Measurements from ENCODE around the gene FAM50A. TPM values are rescaled to one million over a fixed set of nuclear protein-coding genes. Genes with fewer than 3 reads are reported as not detected.

Gene FAM50A
- total and polyA plus RNA-seq, 2 experiments from 2014 or later = 81.8 to 147 TPM

DNA sequence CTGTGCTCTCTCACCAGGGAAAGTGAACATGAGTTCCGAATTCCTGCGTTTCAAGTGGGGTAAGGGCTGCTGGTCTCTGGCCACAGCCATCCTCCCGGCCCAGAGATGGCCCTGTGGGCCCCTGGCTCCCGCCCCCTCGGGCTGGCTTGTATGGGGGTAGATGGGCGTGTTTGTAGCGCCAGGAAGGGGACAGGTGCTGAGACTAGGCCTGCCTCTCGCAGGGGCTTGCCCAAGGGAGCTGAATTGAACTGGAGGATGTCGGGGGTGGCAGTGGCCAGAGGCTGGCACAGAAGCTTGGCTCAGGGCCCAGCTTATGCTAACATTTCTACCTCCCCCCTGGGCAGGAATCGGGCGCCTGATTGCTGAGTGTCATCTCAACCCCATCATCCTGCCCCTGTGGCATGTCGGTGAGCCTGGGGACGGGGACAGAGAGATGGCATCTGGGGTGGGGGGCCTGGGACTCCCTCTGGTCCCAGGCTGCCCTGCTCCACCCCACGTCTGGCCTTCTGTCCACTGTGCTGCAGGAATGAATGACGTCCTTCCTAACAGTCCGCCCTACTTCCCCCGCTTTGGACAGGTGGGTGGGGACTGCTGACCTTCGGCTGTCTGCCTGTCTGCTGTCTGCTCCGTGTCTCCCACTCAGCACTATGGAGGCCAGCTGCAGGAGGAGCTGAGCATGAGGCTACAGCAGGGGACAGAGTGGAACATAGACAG lies 24.1 kb upstream of the FAM50A start:
- Histone ChIP-seq H3K9me3 (ENCODE audit: low read depth) (no peaks in the 10 kb centered on the region), H3K4me1 (ENCODE audit: low read depth) (no peaks in the 10 kb centered on the region), H3K36me3 (no peaks in the 10 kb centered on the region), H3K4me3 (no peak overlapping the region), H3K27ac (no peak overlapping the region), H3K27me3 (no peaks in the 10 kb centered on the region)
- no peak for DNase-seq (ENCODE audit: low read depth in 1 of 2, low spot score in 1 of 2)
- TF ChIP-seq, protein P1, sequence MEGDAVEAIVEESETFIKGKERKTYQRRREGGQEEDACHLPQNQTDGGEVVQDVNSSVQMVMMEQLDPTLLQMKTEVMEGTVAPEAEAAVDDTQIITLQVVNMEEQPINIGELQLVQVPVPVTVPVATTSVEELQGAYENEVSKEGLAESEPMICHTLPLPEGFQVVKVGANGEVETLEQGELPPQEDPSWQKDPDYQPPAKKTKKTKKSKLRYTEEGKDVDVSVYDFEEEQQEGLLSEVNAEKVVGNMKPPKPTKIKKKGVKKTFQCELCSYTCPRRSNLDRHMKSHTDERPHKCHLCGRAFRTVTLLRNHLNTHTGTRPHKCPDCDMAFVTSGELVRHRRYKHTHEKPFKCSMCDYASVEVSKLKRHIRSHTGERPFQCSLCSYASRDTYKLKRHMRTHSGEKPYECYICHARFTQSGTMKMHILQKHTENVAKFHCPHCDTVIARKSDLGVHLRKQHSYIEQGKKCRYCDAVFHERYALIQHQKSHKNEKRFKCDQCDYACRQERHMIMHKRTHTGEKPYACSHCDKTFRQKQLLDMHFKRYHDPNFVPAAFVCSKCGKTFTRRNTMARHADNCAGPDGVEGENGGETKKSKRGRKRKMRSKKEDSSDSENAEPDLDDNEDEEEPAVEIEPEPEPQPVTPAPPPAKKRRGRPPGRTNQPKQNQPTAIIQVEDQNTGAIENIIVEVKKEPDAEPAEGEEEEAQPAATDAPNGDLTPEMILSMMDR (IDR thresholded peaks at IDR 0.05; ENCODE audit: low read depth, low read length) = no peak

DNA sequence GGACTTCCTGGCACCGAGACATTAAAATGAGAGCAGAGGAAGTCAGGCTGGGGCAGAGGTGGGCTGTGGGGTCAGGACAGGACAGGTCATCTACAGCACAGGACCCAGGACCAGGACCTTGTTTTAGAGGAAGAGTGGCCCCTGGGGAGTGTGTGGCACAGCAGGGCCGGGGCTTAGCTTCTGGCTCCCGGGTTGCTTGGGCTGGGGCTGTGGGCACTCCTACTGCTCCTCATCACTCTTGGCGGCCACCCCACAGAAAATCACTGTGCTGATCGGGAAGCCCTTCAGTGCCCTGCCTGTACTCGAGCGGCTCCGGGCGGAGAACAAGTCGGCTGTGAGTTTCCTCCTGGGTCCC lies 23.6 kb upstream of the FAM50A start:
- no peaks in the 10 kb centered on the region for H3K27me3 ChIP-seq
- H3K4me3 ChIP-seq = no peak overlapping the region
- H3K36me3 ChIP-seq = no peaks in the 10 kb centered on the region
- TF ChIP-seq, protein P1 (IDR thresholded peaks at IDR 0.05; ENCODE audit: low read depth, low read length) = no peak
- no peak overlapping the region for H3K27ac ChIP-seq
- no peaks in the 10 kb centered on the region for H3K4me1 ChIP-seq (ENCODE audit: low read depth)
- no peak for DNase-seq (ENCODE audit: low read depth in 1 of 2, low spot score in 1 of 2)
- no peaks in the 10 kb centered on the region for H3K9me3 ChIP-seq (ENCODE audit: low read depth)

DNA sequence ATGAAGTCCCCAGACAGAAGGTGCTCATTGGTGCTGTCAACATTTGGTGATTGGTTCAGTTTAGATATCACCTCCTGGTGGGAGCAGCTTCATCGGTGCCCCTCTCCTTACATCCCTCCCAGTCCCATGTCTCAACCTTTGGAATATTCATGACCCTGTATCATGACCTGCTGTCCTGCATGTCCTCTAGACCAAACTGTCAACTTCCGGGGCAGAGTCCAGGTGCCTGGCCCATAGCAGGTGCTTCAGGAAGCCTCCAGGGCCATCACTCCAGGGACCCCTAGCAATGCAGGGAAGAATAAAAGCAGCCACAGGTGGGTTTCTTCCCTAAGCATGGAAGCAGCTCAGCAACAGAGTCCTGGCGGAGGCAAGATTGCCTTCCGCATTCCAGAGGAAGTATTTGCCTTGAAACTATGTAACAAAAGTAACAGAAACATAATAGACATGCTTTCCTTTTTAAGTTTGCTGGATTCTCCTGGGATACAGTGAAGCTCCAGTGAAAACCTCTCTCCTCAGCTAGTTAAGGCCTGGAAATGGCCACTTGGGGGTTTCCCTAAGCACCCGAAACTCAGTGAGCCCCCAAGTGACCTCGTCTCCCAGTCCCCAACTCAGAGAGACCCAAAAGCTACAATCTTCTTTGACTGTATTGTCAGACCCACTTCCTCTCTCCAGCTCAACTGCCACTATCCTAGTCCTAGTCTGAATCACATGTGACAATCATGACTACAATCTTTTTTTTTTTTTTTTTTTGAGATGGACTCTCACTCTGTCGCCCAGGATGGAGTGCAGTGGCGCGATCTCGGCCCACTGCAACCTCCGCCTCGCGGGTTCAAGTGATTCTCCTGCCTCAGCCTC lies 16.8 kb upstream of the FAM50A start:
- no peak for DNase-seq (ENCODE audit: low read depth in 1 of 2, low spot score in 1 of 2)
- Histone ChIP-seq H3K4me3 (no peak overlapping the region), H3K36me3 (no peaks in the 10 kb centered on the region), H3K27me3 (no peaks in the 10 kb centered on the region), H3K4me1 (ENCODE audit: low read depth) (no peaks in the 10 kb centered on the region), H3K9me3 (ENCODE audit: low read depth) (no peaks in the 10 kb centered on the region), H3K27ac (no peak overlapping the region)
- TF ChIP-seq, protein P1 (IDR thresholded peaks at IDR 0.05; ENCODE audit: low read depth, low read length) = no peak

DNA sequence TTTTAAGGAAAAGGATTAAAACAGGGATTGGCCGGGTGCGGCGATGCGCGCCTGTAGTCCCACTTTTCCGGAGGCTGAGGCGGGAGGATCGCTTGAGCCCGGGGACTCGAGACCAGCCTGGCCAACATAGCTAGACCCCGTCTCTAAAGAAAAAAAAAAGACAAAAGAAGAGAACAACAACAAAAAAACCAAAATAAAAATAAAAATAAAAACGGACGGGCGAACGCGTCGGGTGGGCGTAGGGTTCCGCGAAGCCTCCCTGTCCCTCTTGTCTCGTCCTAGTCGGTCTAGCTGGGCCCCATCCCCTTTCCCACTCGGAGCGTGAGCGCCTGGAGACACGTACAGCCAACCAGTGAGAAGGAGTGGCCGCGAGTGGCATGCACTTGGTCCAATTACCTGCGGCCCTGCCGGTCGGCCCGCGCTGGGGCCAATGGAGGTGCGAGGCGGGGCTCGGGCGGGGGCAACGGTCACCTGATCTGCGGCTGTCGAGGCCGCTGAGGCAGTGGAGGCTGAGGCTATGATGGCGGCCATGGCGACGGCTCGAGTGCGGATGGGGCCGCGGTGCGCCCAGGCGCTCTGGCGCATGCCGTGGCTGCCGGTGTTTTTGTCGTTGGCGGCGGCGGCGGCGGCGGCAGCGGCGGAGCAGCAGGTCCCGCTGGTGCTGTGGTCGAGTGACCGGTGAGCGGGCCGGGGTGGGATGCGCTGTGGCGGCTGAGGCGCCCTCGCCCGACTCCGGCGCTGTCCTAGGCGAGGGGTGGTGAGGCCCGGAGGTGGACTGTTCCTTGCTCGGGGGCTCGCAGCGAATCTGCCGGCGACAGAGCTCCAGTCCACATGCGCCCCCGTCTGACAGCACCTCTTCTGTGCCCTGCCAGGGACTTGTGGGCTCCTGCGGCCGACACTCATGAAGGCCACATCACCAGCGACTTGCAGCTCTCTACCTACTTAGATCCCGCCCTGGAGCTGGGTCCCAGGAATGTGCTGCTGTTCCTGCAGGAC lies 15.5 kb upstream of the FAM50A start, which contains the start of gene ATP6AP1:
Gene ATP6AP1 (plus strand): TSS at position 502 of the 996 bp plus-strand sequence. CDS start 16 bp downstream, at position 518.
- no peaks in the 10 kb centered on the region for H3K4me1 ChIP-seq (ENCODE audit: low read depth)
- H3K9me3 ChIP-seq (ENCODE audit: low read depth) = no peaks in the 10 kb centered on the region
- peak; percentile 91 to 96 for DNase-seq (ENCODE audit: low read depth in 1 of 2, low spot score in 1 of 2)
- peak within 1 kb of the TSS; percentile 66 for H3K4me3 ChIP-seq
- H3K36me3 ChIP-seq = no peaks in the 10 kb centered on the region
- TF ChIP-seq, protein P1 (IDR thresholded peaks at IDR 0.05; ENCODE audit: low read depth, low read length) = no peak
- H3K27ac ChIP-seq = peak within 1 kb of the TSS; percentile 66
- no peaks in the 10 kb centered on the region for H3K27me3 ChIP-seq

DNA sequence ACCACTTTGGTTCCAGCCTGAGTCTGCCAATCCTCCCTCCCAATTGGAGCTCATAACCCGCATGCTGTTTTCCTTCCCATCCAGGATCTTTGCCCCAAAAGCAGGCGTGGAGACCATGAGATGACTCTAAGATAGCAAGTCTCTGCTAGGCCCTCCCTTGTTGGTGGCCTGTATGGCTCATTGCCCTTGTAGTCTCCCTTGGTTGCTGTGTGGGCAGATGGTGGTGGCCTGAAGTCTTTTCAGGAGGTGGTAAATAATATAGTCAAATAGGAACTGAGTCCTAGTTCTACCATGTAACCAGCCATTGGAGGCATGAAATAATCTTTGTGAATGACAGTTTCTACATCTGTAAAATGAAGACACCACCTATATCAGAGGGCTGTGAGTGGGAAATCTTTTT lies 14.2 kb upstream of the FAM50A start:
- Histone ChIP-seq H3K27me3 (no peaks in the 10 kb centered on the region), H3K9me3 (ENCODE audit: low read depth) (no peaks in the 10 kb centered on the region), H3K4me1 (ENCODE audit: low read depth) (no peaks in the 10 kb centered on the region), H3K36me3 (no peaks in the 10 kb centered on the region), H3K27ac (no peak overlapping the region), H3K4me3 (peak overlapping the region; percentile 66)
- no peak for DNase-seq (ENCODE audit: low read depth in 1 of 2, low spot score in 1 of 2)
- TF ChIP-seq, protein P1 (IDR thresholded peaks at IDR 0.05; ENCODE audit: low read depth, low read length) = no peak
